Measurements from ENCODE around the gene EVA1A. TPM values are rescaled to one million over a fixed set of nuclear protein-coding genes. Genes with fewer than 3 reads are reported as not detected.

The EVA1A gene
- total RNA-seq, 4 donors from 2014 or later: 0.46 to 1.3 (median 0.50) TPM; not detected in 1

DNA sequence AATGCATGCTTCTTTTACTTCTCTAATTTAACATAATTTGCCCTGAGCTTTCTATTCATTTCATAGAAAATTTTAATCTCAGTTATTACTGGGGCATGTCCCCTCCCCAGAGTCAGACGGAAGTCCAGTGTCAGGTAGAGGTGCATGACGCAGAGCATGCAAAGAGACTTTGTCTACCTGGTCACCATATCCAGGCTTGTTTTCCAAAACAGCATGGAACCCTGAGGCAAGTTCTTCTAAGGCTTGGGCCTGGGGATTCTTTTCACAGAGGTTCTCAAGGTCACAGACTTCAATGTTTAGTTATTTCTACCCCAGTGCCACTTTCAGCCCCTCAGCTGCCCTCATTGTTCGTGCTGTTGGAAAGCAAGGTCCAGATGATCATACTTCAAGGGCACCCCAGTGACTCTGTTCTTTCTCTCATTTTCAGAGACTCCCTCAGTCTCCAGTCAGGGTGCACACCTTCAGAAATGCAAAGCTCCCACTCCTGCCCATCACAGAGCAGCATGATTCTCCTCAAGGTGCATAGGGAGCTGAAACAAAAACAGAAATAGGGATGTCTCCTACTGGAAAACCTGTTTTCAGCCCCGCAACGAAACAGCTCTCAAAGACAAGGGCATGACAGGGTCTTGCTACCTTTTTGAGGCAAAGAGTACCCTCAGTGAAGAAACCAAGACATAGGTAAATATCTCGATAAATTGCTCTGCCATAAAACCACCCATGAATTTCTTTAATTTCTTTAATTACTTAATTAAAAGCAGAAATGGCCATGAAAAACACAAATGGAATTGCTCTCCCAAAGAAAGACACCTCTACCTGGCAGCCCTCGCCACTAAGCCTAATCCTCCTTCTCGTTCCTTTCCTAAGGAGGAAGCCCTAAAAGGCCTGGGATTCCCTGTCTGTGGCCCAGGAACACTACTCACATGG, 9.5 kb upstream of the EVA1A start:
- DNase-seq (ENCODE audit: low spot score): no peak
- no peak for ATAC-seq (ENCODE audit: low FRiP score)
- TF ChIP-seq, protein P1, sequence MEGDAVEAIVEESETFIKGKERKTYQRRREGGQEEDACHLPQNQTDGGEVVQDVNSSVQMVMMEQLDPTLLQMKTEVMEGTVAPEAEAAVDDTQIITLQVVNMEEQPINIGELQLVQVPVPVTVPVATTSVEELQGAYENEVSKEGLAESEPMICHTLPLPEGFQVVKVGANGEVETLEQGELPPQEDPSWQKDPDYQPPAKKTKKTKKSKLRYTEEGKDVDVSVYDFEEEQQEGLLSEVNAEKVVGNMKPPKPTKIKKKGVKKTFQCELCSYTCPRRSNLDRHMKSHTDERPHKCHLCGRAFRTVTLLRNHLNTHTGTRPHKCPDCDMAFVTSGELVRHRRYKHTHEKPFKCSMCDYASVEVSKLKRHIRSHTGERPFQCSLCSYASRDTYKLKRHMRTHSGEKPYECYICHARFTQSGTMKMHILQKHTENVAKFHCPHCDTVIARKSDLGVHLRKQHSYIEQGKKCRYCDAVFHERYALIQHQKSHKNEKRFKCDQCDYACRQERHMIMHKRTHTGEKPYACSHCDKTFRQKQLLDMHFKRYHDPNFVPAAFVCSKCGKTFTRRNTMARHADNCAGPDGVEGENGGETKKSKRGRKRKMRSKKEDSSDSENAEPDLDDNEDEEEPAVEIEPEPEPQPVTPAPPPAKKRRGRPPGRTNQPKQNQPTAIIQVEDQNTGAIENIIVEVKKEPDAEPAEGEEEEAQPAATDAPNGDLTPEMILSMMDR (IDR thresholded peaks at IDR 0.05): no peak

DNA sequence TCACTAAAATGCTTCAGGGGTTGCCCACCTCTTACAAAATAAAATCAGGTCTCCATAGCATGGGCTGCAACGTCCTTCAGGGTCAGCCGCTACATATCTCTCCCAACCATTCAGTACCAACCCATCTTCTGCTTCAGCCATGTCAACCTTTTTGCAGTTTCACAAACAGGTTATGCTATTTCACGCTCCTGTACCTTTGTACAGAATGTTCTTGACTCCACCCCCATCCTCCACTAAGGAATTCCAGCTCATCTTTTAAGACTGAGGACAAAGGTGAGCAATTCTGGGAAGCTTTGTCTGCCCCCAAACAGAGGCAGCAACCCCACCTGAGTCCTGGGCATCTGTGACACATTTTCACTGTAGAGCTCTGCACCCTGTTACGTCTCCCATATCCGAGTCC, 8.8 kb upstream of the EVA1A start:
- ATAC-seq (ENCODE audit: low FRiP score) (no peak), DNase-seq (ENCODE audit: low spot score) (no peak)
- TF ChIP-seq, protein P1 (IDR thresholded peaks at IDR 0.05): no peak

DNA sequence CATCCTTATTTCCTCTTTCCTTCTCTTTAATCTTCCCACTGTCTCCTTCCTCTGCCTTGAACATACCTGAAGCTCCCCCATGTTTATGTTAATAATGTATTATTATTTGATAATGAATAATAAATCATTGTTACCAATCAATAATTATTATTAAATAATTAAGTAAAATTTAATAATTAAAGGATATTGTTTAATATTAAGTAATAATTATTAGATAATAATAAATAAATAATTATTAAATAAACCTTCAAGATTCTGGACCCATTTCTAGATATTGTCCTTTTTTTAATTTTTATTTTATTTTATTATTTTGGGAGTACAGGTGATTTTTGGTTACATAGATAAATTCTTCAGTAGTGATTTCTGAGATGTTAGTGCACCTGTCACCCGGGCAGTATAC, 7.4 kb upstream of the EVA1A start:
- DNase-seq (ENCODE audit: low spot score) (no peak), ATAC-seq (ENCODE audit: low FRiP score) (no peak)
- TF ChIP-seq, protein P1 (IDR thresholded peaks at IDR 0.05): no peak

DNA sequence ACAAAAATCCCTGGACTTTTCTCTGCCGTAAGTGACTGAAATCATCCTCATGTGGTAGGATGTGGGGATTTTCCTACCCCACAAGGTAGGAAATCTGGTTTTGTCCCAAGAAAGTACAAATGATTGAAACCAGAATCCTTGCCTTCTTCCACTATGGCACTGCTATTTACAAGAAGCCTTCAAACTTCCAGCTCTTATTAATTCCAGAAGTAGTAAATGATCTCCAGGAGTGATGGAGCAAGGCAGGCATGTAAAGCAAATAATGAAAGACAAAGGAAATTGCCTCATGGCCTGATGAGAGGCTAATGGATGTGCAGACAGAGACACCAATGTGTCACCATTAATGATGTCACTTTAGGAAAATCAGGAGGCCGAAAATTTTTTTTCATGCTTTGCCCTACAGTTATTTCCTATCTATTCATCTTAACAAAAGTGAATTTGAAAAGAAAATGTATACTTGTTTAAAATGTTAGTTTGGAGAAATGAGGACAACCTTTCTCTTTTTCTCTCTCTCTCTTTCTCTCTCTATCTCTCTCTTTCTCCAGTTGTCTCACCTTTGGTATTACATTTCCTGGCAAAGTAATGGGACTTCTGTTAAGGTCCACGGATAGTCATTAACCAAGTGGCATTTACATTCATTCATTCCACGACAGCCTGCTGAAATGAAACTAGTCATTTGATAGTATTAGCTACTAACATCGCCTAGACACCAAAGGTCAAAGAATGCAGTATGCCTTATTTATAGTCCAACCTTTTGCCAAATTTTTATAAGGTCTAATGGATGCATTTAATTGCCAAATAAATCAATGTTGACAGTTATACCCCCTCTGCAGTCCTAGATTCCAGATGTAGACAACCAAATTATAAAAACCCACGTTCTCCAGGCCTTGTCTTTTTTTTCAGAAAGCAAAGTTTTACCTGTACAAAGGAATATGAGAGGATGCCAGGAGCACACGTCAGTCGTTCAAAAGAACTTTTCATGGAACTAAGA, 5.0 kb upstream of the EVA1A start:
- no peak for ATAC-seq (ENCODE audit: low FRiP score)
- TF ChIP-seq, protein P1 (IDR thresholded peaks at IDR 0.05): no peak
- no peak for DNase-seq (ENCODE audit: low spot score)

DNA sequence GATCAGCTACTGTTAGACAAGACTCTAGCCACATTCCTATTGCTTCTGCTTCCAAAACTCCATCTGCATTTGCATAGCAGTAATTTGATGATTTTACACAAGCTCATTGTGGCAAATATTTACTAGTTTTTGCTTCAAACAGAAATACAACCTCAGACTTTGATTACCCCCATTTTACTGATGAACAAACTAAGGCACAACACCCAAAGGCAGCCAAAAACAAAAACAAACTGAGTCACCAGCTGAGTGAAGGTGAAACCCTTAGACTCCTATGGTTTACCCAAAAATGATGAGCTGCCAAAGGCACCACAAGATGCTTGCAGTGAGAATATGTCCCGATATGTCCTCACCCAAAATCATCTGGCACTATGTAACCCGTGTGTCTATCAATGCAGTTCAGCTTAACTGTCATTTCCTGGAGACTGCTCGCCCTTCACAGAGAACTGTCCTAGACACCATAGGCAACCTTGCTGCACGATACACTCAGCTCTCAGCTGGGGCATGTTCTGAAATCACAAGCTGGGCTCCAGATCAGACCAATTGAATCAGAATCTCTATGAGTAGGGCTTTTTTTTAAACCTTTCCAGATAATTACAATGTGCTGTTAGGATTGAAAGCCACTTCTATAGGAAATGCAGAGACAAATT, 4.1 kb upstream of the EVA1A start:
- ATAC-seq (ENCODE audit: low FRiP score): no peak
- TF ChIP-seq, protein P1 (IDR thresholded peaks at IDR 0.05): no peak
- DNase-seq (ENCODE audit: low spot score): no peak

DNA sequence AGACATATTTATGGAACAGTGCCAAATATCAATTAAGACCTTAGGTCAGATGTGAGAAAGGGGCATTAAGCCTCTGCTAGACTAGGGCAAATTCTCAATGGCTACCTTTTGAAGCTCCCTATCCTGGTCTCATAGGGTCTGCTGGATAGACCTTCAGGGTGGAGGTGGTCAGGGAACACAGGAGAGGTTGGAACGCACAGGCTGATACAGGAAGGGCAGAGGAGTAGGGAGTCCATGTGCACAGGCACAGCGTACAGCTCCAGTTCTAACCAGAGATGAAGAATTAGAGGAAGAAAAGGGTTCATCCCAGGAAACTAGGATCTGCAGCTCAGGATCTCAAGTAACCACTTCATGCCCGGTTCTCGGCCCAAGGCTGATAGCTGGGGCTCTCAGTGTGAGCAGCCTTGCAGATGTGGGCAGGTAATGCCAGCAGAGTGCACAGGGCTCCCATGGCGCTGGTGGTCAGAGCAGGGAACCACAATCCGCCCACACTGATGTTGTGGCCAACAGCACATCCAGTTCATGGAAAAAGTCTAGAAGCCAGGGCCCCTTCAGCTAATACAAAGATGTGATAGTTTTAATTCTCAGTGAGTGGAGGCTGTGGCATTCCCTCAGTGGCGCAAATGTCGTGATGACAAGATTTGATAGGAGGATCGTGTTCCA, 3.4 kb upstream of the EVA1A start:
- ATAC-seq (ENCODE audit: low FRiP score) (no peak), DNase-seq (ENCODE audit: low spot score) (no peak)
- TF ChIP-seq, protein P1 (IDR thresholded peaks at IDR 0.05): no peak
